NCI-H748 (cell line): Measurements from ENCODE around the gene PRDM2.
"Not testable (repeated sequence)": the region's sequence is repeated elsewhere in the genome, so short reads cannot be mapped to it uniquely, and the experiment has no call there.

Experiments used
- DNase-seq: peaks from one replicate; lab custom pipeline; 2025; ENCODE audit not compliant: unreplicated experiment; lab: John Stamatoyannopoulos, UW

The PRDM2 gene

DNA sequence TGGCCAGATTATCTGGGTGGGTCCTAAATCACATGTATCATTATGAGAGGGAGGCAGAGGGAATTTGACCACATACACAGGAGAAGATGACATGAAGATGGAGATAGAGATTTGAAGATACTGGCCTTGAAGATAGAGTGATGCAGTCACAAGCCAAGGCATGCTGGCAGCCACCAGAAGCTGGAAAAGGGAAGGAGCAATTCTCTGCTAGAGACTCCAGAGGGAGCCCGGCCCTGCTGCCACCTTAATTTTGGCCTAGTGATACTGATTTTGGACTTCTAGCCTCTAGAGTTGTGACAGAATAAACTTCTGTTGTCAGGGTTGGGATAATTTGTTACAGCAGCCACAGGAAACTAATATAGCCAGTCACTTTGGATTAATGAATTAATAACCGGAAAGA, 2.2 kb upstream of the PRDM2 start:
- no peak for DNase-seq

DNA sequence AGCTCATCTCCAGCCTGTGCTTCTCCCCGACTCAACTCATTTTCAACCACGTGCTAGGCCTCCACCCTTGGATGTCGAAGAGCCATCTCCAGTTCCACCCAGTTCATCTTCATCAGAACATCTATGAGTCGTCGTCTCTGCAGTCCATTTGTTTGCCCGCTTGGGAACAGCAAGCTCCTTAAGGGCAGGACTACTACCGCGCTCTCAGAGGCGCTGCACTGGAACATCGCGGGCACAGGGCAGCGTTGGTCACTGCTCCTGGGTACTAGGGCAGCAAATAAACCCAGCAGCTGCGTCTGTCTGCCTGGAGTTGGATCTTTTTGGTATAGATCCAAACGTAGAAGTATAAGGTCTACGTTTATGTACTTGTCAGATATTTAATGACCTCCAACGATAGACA, 478 bp upstream of the PRDM2 start:
- peak; percentile 45 for DNase-seq

DNA sequence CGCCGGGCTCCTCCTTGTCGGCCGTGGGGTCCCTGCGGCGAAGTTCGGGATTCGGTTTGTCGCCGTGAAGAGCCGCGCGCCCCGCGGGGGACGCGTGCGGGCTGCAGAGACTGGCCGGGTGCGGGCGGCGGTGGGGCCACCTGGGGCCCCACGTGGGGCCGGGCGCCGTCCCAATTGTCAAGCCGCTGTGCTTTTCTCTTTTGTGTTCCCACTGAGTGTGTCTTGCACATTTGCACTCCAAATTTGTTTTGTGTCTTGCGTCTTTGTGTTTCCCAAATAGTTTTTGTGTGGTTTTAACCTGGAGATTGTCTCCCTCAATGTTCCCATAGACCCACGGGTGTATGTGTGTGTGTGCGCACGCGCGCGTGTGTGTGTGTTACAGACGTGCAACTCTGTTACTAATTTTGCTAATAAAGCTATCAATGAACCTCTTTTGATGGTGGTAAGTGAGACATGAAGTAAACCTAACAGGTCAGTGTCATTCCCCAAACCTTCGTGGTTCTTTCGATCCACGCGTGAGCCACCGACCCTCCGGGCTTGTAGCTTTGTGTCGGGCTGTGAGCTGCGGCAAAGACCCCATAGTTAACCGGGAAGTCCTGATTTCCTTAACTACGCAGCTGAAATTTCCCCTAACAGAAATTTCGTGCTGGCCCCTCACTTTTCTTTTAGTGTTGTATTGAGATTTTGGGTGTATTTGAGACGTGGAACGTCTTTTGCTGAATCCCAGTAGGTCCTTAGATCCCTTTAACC, 708 bp downstream of the PRDM2 start:
- DNase-seq, result peak; percentile 45

DNA sequence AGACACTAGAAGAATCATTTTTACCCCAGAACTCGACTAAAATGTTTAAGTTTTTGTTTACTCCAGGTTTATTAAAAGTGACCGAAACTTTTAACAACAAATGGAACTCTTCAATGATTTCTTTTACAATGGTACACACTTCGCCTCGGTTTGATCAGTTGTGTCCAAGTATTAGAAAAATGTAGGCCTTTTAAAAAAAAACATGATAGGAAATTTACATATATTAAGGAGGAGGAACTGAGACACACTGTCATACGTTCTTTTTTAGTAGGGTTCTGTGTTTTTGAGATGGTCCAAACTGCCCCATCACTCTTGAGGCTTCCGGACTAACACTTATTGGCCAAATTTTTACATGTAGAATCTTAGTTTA, 1.3 kb downstream of the PRDM2 start:
- no peak for DNase-seq

DNA sequence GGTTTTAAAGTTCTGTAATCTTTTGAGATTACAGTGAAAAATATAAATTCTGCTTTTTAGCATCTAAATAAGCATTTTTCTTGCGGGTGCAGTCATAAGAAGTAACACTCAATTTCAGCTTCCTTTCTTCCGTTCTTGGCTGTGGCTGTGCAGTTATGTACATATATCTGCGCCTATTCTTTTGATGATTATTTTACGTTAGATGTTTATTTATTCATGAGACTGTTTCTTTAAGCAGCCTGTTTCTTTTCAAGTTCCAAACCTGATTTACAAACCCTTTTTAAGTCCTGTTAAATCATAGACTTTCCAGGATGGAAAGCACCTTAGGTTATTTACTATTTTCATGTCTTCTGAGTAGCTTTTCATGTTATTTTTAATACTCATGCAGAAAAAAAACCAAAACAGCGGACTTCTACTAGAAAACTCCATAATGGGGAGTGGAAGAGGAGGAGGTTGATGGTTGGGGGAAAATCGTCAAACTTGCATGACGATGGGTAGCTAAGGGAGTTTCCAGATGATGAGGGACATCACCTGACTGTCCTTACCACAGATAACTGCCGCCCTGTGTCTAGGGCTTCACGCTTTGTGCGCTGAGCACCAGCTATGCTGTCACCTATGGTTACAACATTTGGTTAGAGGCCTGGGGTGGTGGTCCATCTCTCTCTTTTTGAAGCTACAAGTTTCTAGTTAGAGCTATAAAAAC, 2.6 kb downstream of the PRDM2 start:
- DNase-seq, result no peak

DNA sequence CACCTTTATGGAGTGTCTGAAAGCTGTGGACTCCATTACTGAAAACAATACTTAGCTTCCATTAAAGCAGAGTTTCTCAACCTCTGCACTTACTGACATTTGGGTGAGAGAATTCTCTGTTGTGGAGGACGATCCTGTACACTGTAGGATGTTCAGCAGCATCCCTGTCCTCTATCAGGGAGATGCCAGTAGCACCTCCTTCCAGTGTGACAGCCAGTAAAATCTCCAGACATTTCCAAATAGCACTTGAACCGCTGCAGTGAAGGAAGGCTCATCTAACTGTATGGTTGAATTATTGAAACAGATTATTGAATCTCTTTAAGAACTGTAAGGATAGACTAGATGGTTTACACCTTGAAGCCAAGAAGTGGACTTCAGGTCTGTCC, 3.1 kb downstream of the PRDM2 start:
- DNase-seq, result no peak

DNA sequence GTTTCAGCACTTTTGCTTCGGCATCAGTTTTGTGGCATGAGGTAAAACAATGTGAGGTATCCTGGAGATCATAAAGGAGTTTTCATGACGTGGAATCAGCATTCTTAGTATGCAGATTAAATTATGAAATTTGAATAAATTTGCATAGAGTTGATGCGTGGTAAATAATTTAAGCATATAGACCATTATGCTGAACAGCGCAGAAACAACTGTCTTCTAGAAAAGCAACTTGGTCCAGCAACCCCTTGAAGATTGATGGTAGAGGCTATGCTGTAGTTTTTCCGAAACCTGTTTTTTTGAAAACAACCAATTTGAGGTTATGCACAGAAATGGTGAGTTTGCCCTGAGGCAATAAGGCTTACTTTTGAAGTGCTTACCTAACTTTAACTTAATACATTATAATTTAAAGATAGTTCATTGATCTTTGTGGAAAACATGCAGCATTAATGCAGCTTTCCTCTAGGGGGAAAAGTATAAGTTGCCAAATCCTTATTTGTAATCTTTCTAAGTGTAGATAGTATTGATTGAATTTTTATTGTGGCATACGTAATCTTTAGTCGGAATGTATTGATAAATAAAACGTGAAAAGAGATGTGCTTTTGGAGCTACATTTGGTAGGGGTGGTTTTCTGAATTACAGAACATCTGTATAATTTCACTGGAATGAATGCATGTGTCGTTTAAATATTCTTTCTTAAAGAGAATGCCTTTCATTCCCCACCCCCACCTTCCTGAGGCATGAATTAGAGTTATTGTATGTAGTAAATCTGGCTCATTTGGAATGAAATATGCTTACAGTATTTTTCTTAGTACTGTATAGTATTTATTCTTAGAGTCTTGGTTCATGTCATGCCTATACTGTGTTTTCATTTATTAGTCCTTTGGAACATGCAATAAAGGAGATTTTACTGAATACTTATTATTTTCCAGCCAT, 3.8 kb downstream of the PRDM2 start:
- DNase-seq, result no peak

DNA sequence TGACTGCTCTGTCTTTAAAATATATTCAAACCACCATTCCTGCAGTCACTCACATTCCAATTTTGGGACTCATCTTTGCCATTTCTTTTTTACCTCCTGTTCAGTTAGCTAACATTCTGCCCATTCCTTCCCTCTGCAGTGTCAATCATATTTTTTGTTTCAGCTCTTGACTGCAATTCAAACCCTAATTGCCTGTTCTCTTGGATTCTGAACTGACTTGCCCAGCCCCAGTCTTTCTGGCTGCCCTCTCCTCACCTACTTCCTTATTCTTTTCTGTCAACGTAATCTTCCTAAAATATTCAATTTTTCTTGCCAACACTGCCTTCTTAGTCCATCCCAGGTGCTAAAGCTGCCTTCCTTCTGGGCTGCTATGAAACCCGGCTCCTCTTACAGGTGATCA, 6.1 kb downstream of the PRDM2 start:
- DNase-seq, result no peak

DNA sequence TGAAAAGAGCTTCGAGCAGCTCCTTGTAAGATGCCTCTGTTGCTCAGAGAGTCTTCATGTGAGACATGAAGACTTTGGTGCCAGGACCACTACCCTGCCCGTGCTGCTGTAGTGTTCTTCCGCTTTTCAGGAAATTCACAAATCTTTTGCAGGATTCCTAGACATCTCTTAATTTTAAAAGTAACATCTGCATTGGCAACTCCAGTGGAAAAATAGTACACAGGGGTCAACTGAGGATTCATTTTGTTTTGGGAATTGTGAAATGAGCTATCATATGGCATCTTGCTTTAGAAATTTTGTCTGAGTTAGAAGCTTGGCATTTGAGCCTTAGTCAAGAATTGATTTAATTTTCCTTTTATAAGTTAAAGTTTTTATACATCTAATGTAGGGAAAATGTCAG, 7.2 kb downstream of the PRDM2 start:
- DNase-seq, result no peak

DNA sequence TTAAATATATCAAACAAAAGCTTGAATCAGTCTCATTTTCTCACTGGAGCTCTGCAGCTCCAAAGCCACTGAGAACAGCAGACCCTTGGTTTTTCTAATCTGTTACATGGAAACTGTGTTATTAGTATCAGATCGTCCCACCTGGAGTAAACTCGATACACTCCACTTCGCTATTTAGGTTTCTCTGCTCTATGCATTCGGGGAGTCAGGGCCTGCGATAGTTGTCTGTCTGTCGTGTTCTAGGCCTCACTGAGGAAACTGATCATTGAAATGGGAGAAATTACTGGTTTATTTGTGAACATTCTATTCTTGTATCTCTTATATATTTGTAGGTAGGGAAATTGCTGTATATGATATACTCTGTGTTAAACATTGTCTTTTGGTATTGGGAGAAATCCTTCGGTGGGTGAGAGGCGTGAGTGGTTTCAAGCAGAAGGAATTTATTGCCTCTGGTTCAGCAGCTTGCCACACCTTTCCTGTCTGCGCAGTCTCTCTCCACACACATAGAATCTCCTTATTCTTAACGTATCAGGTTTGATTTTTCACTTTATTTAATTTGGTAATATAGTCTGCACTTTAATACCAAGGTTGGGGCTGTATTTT, 8.5 kb downstream of the PRDM2 start:
- DNase-seq, result no peak

DNA sequence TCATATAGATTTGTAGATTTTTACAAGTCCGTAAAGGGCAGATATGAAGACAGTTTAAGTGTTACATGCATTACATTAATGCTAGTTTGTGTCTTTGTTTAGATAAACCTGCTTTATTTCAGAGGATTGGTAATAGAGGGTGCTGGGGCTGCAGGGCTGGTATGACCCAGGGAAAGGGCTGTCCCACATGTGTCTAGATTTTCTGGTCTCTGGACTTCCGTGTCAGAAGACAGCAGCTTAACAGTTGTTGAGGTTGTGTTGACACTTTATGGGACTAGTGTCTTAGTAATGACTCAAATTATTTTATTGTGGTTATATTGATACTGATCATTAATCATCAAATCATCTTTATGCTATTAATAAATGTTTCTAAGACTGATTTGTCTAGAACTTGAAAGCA, 10.1 kb downstream of the PRDM2 start:
- no peak for DNase-seq

DNA sequence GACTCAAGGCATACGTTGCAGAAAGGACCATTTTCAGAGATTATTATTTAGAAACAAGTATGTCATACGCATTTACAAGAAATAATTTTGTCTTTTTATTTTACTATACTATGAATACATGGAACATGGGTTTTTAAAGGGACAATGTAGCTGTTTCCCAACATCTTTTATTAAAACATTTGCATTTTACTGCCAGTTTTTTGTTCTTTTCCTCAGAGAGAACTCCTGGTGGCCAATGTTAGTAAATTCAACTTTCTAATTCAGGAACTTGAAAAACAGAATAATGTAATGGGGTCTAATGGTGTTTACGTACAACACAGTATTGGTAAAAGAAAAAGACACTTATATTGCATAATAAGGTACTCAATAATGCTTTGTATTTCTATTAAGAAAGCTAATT, 14.9 kb downstream of the PRDM2 start:
- DNase-seq, result no peak

DNA sequence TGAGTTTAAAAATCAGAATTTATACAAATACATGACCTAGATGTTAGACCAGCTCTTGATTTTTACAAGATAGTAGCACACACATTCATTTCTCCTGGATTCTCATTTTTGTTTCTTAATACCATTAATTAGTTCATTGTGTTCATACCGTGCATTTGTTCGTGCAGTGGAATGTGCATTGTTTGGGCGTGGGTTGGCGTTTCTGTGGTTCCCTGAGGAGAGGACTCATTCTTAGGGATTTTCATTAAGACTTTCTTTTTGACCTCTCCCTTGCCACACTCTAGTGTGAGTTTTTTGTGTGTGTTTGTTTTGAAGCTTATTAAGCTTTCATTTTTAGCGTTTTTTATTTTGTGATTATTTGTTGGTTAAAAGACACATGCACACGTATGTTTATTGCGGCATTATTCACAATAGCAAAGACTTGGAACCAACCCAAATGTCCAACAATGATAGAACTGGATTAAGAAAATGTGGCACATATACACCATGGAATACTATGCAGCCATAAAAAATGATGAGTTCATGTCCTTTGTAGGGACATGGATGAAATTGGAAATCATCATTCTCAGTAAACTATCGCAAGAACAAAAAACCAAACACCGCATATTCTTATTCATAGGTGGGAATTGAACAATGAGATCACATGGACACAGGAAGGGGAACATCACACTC, 15.8 kb downstream of the PRDM2 start:
- DNase-seq, result not testable (repeated sequence)

DNA sequence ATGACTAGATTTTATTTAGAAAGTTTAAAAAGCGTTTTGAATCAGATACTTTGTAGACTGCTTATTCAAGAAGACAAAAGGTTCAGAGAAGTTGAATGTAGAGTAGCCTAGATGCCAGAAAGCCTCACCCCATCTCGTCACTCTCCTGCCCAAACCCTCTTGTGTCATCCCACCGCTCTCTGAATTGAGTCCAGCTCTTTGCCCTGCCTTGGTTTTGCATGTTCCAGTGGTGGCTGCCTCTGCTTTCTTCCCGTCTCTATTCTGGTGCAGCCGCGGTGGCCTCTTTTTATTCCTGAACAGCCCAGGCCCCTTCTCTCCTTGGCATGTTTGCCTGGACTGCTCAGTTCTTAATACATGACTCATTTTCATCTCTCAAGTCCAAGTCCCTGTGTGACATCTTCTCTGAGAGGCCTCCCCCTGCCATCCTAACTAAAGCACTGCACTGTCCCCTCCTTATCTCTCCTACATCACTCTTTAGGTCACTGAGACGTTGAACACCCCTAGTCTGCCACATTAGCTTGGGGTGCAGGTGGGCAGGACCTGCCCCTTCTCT, 22.9 kb downstream of the PRDM2 start:
- DNase-seq, result no peak

DNA sequence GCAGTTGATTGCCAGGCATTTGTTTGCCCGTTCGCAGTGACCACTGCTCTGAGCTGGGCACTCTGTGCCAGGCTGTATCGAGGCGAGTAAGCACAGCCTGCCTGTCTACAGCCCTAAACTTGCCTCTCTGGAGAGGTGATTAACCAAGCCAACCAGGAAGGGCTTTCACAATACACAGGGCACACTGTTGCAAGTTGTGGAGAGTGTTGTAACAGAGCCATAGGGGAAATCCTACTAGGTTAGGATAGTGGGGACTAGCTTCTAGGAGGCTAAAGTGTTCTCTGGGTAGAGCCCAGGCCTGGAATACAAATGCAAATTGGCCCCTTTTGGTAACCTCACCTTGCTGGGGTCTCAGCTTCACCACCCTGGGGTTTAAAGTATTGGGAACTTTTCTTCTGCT, 23.8 kb downstream of the PRDM2 start:
- no peak for DNase-seq

DNA sequence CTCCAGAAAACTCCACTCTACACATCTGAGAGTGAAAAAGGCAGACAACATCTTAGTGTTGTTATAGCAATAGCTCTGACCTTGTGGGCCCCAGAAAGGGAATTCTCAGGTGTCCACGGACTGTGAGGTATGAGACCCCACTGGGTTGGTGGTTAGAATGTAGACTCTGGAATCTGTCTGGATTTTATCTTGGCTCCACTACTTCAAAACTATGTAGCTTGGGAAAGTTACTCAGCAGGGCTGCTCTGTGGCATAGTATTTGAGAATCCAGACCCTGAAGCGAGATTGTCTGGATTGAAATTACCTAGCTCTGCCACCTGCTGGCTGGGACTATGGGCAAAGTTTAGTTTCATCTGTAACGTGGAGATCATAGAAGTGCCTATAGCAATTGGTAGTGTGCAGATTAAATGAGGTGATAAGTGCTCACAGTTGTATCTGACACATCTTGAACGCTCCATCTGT, 25.8 kb downstream of the PRDM2 start:
- no peak for DNase-seq

DNA sequence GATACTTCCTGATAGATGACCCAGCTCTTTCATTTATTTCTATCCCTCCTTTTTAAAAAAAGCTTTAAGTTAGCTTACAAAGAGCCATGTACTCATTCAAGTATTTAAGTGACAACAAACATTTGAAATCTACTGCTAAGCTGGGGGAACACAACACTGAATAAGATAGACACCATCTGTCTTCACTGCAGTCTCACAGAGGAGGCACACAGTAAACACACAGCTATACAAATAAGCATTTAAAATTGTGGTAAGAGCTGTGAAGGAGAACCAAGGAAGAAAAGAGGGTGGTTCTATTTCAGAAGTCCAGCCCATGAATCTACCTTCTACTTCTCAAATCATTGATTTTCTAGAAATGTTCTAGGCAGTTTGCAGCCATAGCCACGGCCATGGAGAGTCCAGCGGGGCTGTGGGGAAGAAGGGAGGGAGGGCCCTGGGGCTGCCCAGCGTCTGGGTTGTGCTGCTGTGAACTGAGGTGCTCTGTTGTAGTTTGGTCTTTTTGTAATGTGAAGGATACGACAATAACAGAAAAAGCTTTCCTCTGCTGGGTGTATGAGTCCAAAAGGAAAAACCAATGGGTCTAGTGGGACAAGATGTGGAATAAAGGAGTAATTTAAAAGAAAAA, 28.2 kb downstream of the PRDM2 start:
- no peak for DNase-seq

DNA sequence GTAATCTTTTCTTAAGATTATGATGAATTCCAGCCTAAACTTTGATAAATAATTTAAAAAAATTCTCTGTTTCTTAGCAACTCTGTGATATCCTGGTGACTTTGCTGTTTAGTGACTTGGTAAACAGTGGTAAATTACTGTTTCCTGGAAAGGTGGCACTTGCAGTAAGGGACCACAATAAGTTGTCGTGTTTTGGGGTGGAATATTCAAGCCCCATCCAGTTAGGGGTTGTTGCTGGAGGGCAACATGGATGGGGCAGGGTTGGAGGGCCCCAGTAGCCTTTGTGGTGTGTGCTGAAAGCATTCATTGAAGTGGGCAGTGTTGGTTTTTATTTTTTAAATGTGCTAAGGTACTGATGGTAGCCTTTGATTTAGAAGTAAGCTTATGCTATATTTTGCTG, 30.3 kb downstream of the PRDM2 start:
- no peak for DNase-seq

DNA sequence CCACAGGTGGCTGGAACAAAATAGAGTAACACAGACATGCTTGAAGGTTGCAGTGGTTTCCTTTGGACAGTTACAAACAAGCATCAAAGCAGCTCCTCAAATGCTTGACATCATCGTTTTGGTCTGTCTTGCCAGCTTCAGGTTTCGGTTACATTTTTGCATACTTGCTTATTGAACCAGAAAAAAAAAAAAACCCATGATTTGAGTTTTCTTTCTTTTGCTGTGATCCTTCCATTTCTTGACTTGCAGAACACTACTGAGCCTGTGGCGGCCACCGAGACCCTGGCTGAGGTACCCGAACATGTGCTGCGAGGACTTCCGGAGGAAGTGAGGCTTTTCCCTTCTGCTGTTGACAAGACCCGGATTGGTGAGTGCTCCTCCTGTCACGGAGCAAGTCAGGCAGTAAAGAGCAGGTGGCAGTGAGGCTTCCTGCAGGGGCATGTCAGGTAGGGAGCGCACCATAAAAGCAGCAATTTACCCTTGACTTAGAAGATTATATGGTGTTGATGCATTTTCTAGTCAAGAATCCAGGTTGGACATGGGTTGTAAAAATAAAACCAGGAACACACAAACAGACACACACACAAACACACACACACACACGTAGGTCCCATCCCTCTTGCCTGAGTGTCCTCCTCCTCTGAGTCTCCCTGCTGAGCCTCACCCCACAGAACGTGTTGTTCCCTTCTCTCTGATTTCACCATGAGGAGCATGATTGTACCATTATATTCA, 30.9 kb downstream of the PRDM2 start:
- no peak for DNase-seq
